Panc1 (cell line): Measurements from ENCODE around the gene NAT10.

Source experiments
- CTCF ChIP-seq: fragments of 450-650 bp; IDR thresholded peaks from 2 replicates; pipeline ENCODE4 v1.5.1; 2017; ENCODE audit warnings: mild to moderate bottlenecking
- REST ChIP-seq, 2 experiments: IDR thresholded peaks; 2 replicates each; pipeline ENCODE4 v1.6.1; 2011 to 2012; ENCODE audit warnings: low read depth in 2 of 2, control low read depth in 1 of 2, low read length in 1 of 2, mild to moderate bottlenecking in 1 of 2, moderate library complexity in 1 of 2; ENCODE audit not compliant: insufficient read depth in 1 of 2
- TCF7L2 ChIP-seq: IDR thresholded peaks from 2 replicates; pipeline ENCODE4 v1.6.1; 2011; ENCODE audit warnings: mild to moderate bottlenecking, low read depth, low read length, inconsistent platforms

DNA sequence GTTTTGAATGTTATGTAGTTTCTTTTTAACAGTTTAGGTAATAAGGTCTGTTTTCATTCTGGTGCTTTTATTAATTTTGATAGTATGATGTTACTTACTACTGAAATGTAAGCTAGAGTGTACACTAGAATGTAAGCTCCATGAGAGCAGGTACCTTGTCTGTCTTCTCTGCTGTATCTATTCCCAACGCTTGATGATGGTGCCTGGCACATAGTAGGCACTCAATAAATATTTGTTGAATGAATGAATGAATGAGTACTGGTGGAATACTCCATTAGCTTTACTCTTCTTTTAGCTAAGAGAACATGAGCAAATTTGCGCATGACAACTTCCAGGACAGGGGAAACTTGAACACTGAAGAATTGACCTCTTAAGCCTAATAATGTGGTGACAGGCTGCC lies 6.6 kb upstream of the NAT10 start:
- TF ChIP-seq CTCF (no peak), REST (IDR thresholded peaks at IDR 0.05; ENCODE audit: insufficient read depth in 1 of 2, low read depth in 2 of 2, low read length in 1 of 2) (no peak), TCF7L2 (no peak)
